Lung (tissue), 12 donors: ENCODE results near the gene CHI3L1. TPM values are rescaled to one million over a fixed set of nuclear protein-coding genes. Genes with fewer than 3 reads are reported as not detected.

Experiments used
- ATAC-seq: fragments of 200-7000 bp; cut with Tn5 transposase; one replicate; pipeline ENCODE4 v1.9.1; 2020; ENCODE audit warnings: moderate number of reproducible peaks; ENCODE audit not compliant: insufficient read depth, low FRiP score
- DNase-seq, 3 donors: peaks; one replicate each; pipeline ENCODE4 v3.0.0-alpha.2; 2013 to 2017
- H3K27ac ChIP-seq, 2 donors: one replicate each; pipeline ENCODE4 v1.5.1; 2013; ENCODE audit warnings: mild to moderate bottlenecking in 2 of 2, moderate library complexity in 2 of 2, control low read depth in 1 of 2, inconsistent platforms in 1 of 2, low read depth in 1 of 2, low read length in 1 of 2
- H3K27me3 ChIP-seq, 3 donors: one replicate each; pipeline ENCODE4 v1.5.1; 2013; ENCODE audit warnings: low read length in 2 of 3; ENCODE audit not compliant: control insufficient read depth in 3 of 3, insufficient read depth in 3 of 3
- H3K36me3 ChIP-seq, 4 donors: one replicate each; pipeline ENCODE4 v1.5.1; 2013; ENCODE audit warnings: low read length in 4 of 4, mild to moderate bottlenecking in 1 of 4, moderate library complexity in 1 of 4; ENCODE audit not compliant: control insufficient read depth in 4 of 4, insufficient read depth in 4 of 4
- H3K4me1 ChIP-seq, 5 donors: one replicate each; pipeline ENCODE4 v1.5.1; 2013; ENCODE audit warnings: low read length in 5 of 5, mild to moderate bottlenecking in 2 of 5, moderate library complexity in 1 of 5; ENCODE audit not compliant: control insufficient read depth in 5 of 5, insufficient read depth in 5 of 5
- H3K4me3 ChIP-seq: one replicate; pipeline ENCODE4 v1.5.1; 2013; ENCODE audit warnings: mild to moderate bottlenecking, control low read depth, moderate library complexity
- H3K9ac ChIP-seq, 2 donors: one replicate each; pipeline ENCODE4 v1.5.1; 2013; ENCODE audit warnings: low read length in 2 of 2, control low read depth in 1 of 2; ENCODE audit not compliant: insufficient read depth in 1 of 2
- H3K9me3 ChIP-seq, 4 donors: one replicate each; pipeline ENCODE4 v1.5.1; 2013; ENCODE audit warnings: low read length in 3 of 4, mild to moderate bottlenecking in 1 of 4, moderate library complexity in 1 of 4; ENCODE audit not compliant: control insufficient read depth in 4 of 4, insufficient read depth in 3 of 4
- WGBS, 2 donors: extraction: QIAGEN DNeasy Blood & Tissue Kit; methylation state at CpG; one replicate each; pipeline ENCODE4 v1.1.7; 2013; 5-methylcytosine and 5-hydroxymethylcytosine counted together
- polyA plus RNA-seq, 2 donors: library from polyadenylated mRNA; stranded (reverse); fragments of 200-250 nt; gene quantifications; one replicate each; pipeline ENCODE4 v1.2.1, GENCODE V29; 2013
- total RNA-seq, 2 donors: library from RNA; depleted of rRNA in 1 of 2; stranded (reverse); fragments of >200 nt in 1 of 2; gene quantifications; one replicate each; pipeline ENCODE4 v1.2.1, GENCODE V29; 2014 to 2021
- TF ChIP-seq, protein P1 (sequence below): IDR thresholded peaks from 2 replicates; pipeline ENCODE4 v1.5.1; 2012; ENCODE audit warnings: mild to moderate bottlenecking; ENCODE audit errors: control extremely low read depth, extremely low read depth
- donor health status: control.
- donor health status: control.
- donor health status: Bipolar disorder and iron deficiency.
- donor health status: healthy.
- donor health status: DM: yes; HTN: yes; CAD: no.

CHI3L1 gene
- total and polyA plus RNA-seq, 4 donors: 46.4 to 169 (median 110) TPM

DNA sequence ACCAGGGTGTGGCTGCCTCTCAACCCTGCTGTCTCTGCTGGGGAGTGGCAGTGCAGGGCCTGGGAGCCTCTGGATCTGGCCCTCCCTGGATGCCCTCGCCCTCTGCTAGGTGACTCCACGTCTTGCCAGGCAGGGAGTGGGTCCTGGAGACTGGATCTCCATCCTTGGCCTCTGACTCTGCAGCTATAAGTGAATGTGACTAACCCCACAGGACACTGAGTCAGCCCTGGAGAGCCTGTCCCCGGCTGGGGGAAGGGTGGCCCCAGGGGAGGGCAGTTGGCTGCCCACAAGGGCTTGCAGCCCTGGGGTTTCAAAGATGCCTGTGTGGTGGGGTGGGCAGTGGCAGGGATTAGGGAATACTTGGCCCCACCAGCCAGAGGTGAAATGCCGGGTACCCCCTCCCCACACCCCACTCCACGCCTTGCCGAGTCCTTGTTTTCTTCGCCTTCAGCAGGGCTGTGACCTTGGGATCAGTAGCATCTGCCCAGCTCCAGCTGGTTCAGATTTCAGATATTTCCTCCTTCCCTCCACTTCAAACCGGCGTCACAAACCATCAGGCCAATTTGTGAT lies 8.9 kb downstream of the CHI3L1 start:
- Histone ChIP-seq H3K36me3 (no peaks in the 10 kb centered on the region), H3K27me3 (no peaks in the 10 kb centered on the region), H3K27ac (no peak overlapping the region), H3K4me1 (peaks cover 0 to 9% (median 2%) of the 10 kb centered on the region in 5 donors), H3K9me3 (no peaks in the 10 kb centered on the region), H3K4me3 (no peak overlapping the region), H3K9ac (no peak overlapping the region)
- 63 to 69% methylated on average over 9 of the region's 9 CpGs for WGBS, 2 donors
- ATAC-seq (no peak), DNase-seq (no peak)
- TF ChIP-seq, protein P1, sequence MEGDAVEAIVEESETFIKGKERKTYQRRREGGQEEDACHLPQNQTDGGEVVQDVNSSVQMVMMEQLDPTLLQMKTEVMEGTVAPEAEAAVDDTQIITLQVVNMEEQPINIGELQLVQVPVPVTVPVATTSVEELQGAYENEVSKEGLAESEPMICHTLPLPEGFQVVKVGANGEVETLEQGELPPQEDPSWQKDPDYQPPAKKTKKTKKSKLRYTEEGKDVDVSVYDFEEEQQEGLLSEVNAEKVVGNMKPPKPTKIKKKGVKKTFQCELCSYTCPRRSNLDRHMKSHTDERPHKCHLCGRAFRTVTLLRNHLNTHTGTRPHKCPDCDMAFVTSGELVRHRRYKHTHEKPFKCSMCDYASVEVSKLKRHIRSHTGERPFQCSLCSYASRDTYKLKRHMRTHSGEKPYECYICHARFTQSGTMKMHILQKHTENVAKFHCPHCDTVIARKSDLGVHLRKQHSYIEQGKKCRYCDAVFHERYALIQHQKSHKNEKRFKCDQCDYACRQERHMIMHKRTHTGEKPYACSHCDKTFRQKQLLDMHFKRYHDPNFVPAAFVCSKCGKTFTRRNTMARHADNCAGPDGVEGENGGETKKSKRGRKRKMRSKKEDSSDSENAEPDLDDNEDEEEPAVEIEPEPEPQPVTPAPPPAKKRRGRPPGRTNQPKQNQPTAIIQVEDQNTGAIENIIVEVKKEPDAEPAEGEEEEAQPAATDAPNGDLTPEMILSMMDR: no peak

GRCh38 chr1:203177036-203177405 lies 9.5 kb downstream of the CHI3L1 start:
- Histone ChIP-seq H3K9ac (no peak overlapping the region), H3K4me3 (no peak overlapping the region), H3K9me3 (no peaks in the 10 kb centered on the region), H3K27ac (no peak overlapping the region), H3K36me3 (no peaks in the 10 kb centered on the region), H3K4me1 (peaks cover 0 to 9% (median 2%) of the 10 kb centered on the region in 5 donors), H3K27me3 (no peaks in the 10 kb centered on the region)
- 86 to 89% methylated on average over 6 of the region's 6 CpGs for WGBS, 2 donors
- no peak for ATAC-seq
- no peak for DNase-seq
- TF ChIP-seq, protein P1: no peak

- no peaks in the 10 kb centered on the region for H3K36me3 ChIP-seq
- no peaks in the 10 kb centered on the region for H3K27me3 ChIP-seq
- ATAC-seq (no peak), DNase-seq (no peak)
- no peak overlapping the region for H3K27ac ChIP-seq
- no peaks in the 10 kb centered on the region for H3K9me3 ChIP-seq
- no peak overlapping the region for H3K9ac ChIP-seq
- TF ChIP-seq, protein P1: no peak
- WGBS, 2 donors: 90 to 92% methylated on average over 9 of the region's 9 CpGs
- H3K4me3 ChIP-seq: no peak overlapping the region
- H3K4me1 ChIP-seq: peaks cover 0 to 9% (median 2%) of the 10 kb centered on the region in 5 donors
Observed at GRCh38 chr1:203176273-203177035, 10.1 kb downstream of the CHI3L1 start.
